H9 (cell line): ENCODE data around the gene DSTYK. TPM values are rescaled to one million over a fixed set of nuclear protein-coding genes. Genes with fewer than 3 reads are reported as not detected.

Experiments used
- DNase-seq: peaks from one replicate; pipeline ENCODE4 v3.0.0-alpha.2; 2017
- H2AFZ ChIP-seq: one replicate; pipeline ENCODE4 v1.6.1; 2013; ENCODE audit warnings: mild to moderate bottlenecking, low read length, control low read depth, moderate library complexity
- H2AK5ac ChIP-seq: 2 replicates; pipeline ENCODE4 v1.6.1; 2013; ENCODE audit warnings: low read length, control low read depth, mixed read lengths; ENCODE audit not compliant: insufficient read length
- H2BK120ac ChIP-seq: one replicate; pipeline ENCODE4 v1.6.1; 2013; ENCODE audit warnings: low read depth, mild to moderate bottlenecking, low read length, control low read depth, inconsistent platforms; ENCODE audit not compliant: poor library complexity, severe bottlenecking
- H2BK12ac ChIP-seq: 2 replicates; pipeline ENCODE4 v1.6.1; 2013; ENCODE audit warnings: low read length, control low read depth, mixed read lengths, low read depth; ENCODE audit not compliant: insufficient read length
- H2BK15ac ChIP-seq: 2 replicates; pipeline ENCODE4 v1.6.1; 2013; ENCODE audit warnings: low read depth, low read length, control low read depth
- H2BK20ac ChIP-seq: one replicate; pipeline ENCODE4 v1.6.1; 2013; ENCODE audit warnings: low read depth, mild to moderate bottlenecking, low read length, control low read depth, inconsistent platforms; ENCODE audit not compliant: poor library complexity, severe bottlenecking
- H2BK5ac ChIP-seq: 2 replicates; pipeline ENCODE4 v1.6.1; 2013; ENCODE audit warnings: low read length, control low read depth, mixed read lengths; ENCODE audit not compliant: insufficient read length
- H3K14ac ChIP-seq: 2 replicates; pipeline ENCODE4 v1.6.1; 2013; ENCODE audit warnings: low read length, control low read depth; ENCODE audit not compliant: insufficient read depth
- H3K18ac ChIP-seq: 2 replicates; pipeline ENCODE4 v1.6.1; 2013; ENCODE audit warnings: low read depth, mild to moderate bottlenecking, mixed read lengths, low read length, control low read depth; ENCODE audit not compliant: insufficient read length
- H3K23ac ChIP-seq: 2 replicates; pipeline ENCODE4 v1.6.1; 2013; ENCODE audit warnings: low read length, control low read depth, mixed read lengths, low read depth; ENCODE audit not compliant: insufficient read length
- H3K23me2 ChIP-seq: 2 replicates; pipeline ENCODE4 v1.6.1; 2013; ENCODE audit warnings: low read depth, mild to moderate bottlenecking, mixed read lengths, low read length, control low read depth; ENCODE audit not compliant: insufficient read length, poor library complexity, severe bottlenecking
- H3K27ac ChIP-seq: 2 replicates; pipeline ENCODE4 v1.5.1; 2013; ENCODE audit warnings: low read length, control low read depth, mixed read lengths, low read depth; ENCODE audit not compliant: insufficient read length
- H3K27me3 ChIP-seq: 2 replicates; pipeline ENCODE4 v1.6.1; 2013; ENCODE audit warnings: low read length, control low read depth, inconsistent platforms; ENCODE audit not compliant: insufficient read depth
- H3K4ac ChIP-seq: 2 replicates; pipeline ENCODE4 v1.6.1; 2013; ENCODE audit warnings: low read depth, mild to moderate bottlenecking, control low read depth, inconsistent platforms, low read length, moderate library complexity
- H3K4me1 ChIP-seq: 2 replicates; pipeline ENCODE4 v1.6.1; 2013; ENCODE audit warnings: low read length, control low read depth, inconsistent platforms; ENCODE audit not compliant: insufficient read depth
- H3K4me2 ChIP-seq: 2 replicates; pipeline ENCODE4 v1.6.1; 2013; ENCODE audit warnings: low read length, control low read depth, mixed read lengths; ENCODE audit not compliant: insufficient read length, insufficient read depth
- H3K56ac ChIP-seq: 2 replicates; pipeline ENCODE4 v1.6.1; 2013; ENCODE audit warnings: low read depth, mild to moderate bottlenecking, mixed read lengths, low read length, control low read depth; ENCODE audit not compliant: insufficient read length
- H3K79me1 ChIP-seq: 2 replicates; pipeline ENCODE4 v1.6.1; 2013; ENCODE audit warnings: low read depth, mild to moderate bottlenecking, moderate library complexity, low read length, control low read depth, inconsistent platforms; ENCODE audit not compliant: insufficient read depth, poor library complexity, severe bottlenecking
- H3K79me2 ChIP-seq: 2 replicates; pipeline ENCODE4 v1.6.1; 2013; ENCODE audit warnings: low read length, control low read depth, inconsistent platforms; ENCODE audit not compliant: insufficient read depth
- H3K9ac ChIP-seq: 2 replicates; pipeline ENCODE4 v1.6.1; 2013; ENCODE audit warnings: low read length, control low read depth, mixed read lengths; ENCODE audit not compliant: insufficient read length; ENCODE audit errors: extremely low read depth
- H3K9me3 ChIP-seq: one replicate; pipeline ENCODE4 v1.6.1; 2013; ENCODE audit warnings: low read depth, low read length, inconsistent platforms; ENCODE audit not compliant: control insufficient read depth
- H3T11ph ChIP-seq: one replicate; pipeline ENCODE4 v1.6.1; 2013; ENCODE audit warnings: mild to moderate bottlenecking, low read length, control low read depth, inconsistent platforms
- H4K20me1 ChIP-seq: one replicate; pipeline ENCODE4 v1.6.1; 2013; ENCODE audit not compliant: control insufficient read depth, insufficient read length, insufficient read depth
- H4K5ac ChIP-seq: 2 replicates; pipeline ENCODE4 v1.6.1; 2013; ENCODE audit warnings: low read depth, mild to moderate bottlenecking, mixed read lengths, low read length, control low read depth; ENCODE audit not compliant: insufficient read length
- H4K8ac ChIP-seq: replicated peaks from 2 replicates; pipeline ENCODE4 v1.6.1; 2013; ENCODE audit warnings: low read length, control low read depth, mixed read lengths, low read depth; ENCODE audit not compliant: insufficient read length
- H4K91ac ChIP-seq: 2 replicates; pipeline ENCODE4 v1.6.1; 2013; ENCODE audit warnings: low read depth, mild to moderate bottlenecking, moderate library complexity, mixed read lengths, low read length, control low read depth; ENCODE audit not compliant: insufficient read length
- H3K27ac Mint-ChIP-seq, 3 experiments: 2 replicates in 2 of 3; 3 replicates in 1 of 3; pipeline ENCODE4 v1.8.0; 2020 to 2021; ENCODE audit warnings: mixed read lengths in 3 of 3, mild to moderate bottlenecking in 1 of 3, moderate library complexity in 1 of 3
- H3K27me3 Mint-ChIP-seq: 2 replicates; pipeline ENCODE4 v1.8.0; 2021; ENCODE audit warnings: low read depth, mild to moderate bottlenecking, moderate library complexity, mixed read lengths
- H3K36me3 Mint-ChIP-seq, 3 experiments: 2 replicates in 2 of 3; 3 replicates in 1 of 3; pipeline ENCODE4 v1.8.0; 2020 to 2021; ENCODE audit warnings: low read depth in 3 of 3, mixed read lengths in 3 of 3; ENCODE audit not compliant: insufficient read depth in 1 of 3
- H3K4me1 Mint-ChIP-seq, 2 experiments: 2 replicates each; pipeline ENCODE4 v1.8.0; 2020; ENCODE audit warnings: mixed read lengths in 2 of 2
- H3K4me3 Mint-ChIP-seq, 2 experiments: 2 replicates in 1 of 2; 3 replicates in 1 of 2; pipeline ENCODE4 v1.8.0; 2020 to 2021; ENCODE audit warnings: mild to moderate bottlenecking in 2 of 2, mixed read lengths in 2 of 2, moderate library complexity in 1 of 2
- H3K9me3 Mint-ChIP-seq, 2 experiments: 2 replicates in 1 of 2; 3 replicates in 1 of 2; pipeline ENCODE4 v1.8.0; 2020; ENCODE audit warnings: mild to moderate bottlenecking in 2 of 2, mixed read lengths in 2 of 2, moderate library complexity in 1 of 2
- WGBS: extraction: QIAGEN DNeasy Blood & Tissue Kit; methylation state at CpG from one replicate; pipeline ENCODE4 v1.1.7; 2013; ENCODE audit warnings: missing lambda C conversion rate, low lambda C conversion rate, mixed read lengths; ENCODE audit not compliant: insufficient read length; ENCODE audit errors: extremely low coverage; 5-methylcytosine and 5-hydroxymethylcytosine counted together
- total RNA-seq: library from RNA; stranded (reverse); gene quantifications from 2 replicates; pipeline ENCODE4 v1.2.1, GENCODE V29; 2021
- TF ChIP-seq, protein P1 (sequence below): fragments of 200-600 bp; sonication (generic); conservative IDR thresholded peaks from 3 replicates; pipeline ENCODE4 v1.8.0; 2021; ENCODE audit warnings: antibody characterized with exemption, mild to moderate bottlenecking

DSTYK gene
- total RNA-seq, 1 experiment from 2014 or later, result 8.5 TPM

DNA sequence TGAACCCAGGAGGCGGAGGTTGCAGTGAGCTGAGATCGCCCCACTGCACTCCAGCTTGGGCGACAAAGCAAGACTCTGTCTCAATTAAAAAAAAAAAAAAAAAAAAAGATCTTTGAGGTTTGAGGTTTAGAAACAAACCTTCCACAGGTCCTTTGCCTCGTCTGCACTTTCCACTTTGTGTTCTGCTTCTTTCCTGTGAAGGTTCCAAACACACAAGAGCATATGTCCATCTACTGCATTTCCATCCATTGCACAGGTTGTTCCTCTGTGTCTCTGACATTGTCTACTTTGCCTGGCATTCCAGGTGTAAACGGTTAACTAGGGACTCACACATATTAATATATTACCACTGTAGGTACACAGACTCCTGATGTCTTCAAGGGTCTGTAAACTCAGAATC, 40.1 kb downstream of the DSTYK start:
- H3K4me1 Mint-ChIP-seq, result peaks cover 4 to 5% of the 10 kb centered on the region in 2 experiments; a peak in 1 of 4 replicates
- no peaks in the 10 kb centered on the region for H3K23me2 ChIP-seq
- no peak overlapping the region for H2BK20ac ChIP-seq
- no peak overlapping the region for H4K5ac ChIP-seq
- H2AK5ac ChIP-seq, result no peak overlapping the region
- no peak overlapping the region for H3K23ac ChIP-seq
- H3K27ac Mint-ChIP-seq, result peak overlapping the region in 1 of 3 experiments; percentile 25; a peak in 2 of 7 replicates
- H3K79me1 ChIP-seq, result peaks cover 4% of the 10 kb centered on the region
- no peak overlapping the region for H2BK5ac ChIP-seq
- no peaks in the 10 kb centered on the region for H3K9me3 ChIP-seq
- DNase-seq, result no peak
- H3K18ac ChIP-seq, result no peak overlapping the region
- no peak overlapping the region for H2AFZ ChIP-seq
- H3K9me3 Mint-ChIP-seq, result no peaks in the 10 kb centered on the region
- H3T11ph ChIP-seq, result no peak overlapping the region
- H2BK15ac ChIP-seq, result no peak overlapping the region
- no peaks in the 10 kb centered on the region for H4K20me1 ChIP-seq
- no peak overlapping the region for H3K4me2 ChIP-seq
- no peaks in the 10 kb centered on the region for H3K79me2 ChIP-seq
- H2BK120ac ChIP-seq, result no peak overlapping the region
- H3K4ac ChIP-seq, result no peak overlapping the region
- peaks cover 2 to 16% (median 14%) of the 10 kb centered on the region in 3 experiments; a peak in 5 of 7 replicates for H3K36me3 Mint-ChIP-seq
- no peak overlapping the region for H3K4me3 Mint-ChIP-seq
- no peak overlapping the region for H4K8ac ChIP-seq
- TF ChIP-seq, protein P1, sequence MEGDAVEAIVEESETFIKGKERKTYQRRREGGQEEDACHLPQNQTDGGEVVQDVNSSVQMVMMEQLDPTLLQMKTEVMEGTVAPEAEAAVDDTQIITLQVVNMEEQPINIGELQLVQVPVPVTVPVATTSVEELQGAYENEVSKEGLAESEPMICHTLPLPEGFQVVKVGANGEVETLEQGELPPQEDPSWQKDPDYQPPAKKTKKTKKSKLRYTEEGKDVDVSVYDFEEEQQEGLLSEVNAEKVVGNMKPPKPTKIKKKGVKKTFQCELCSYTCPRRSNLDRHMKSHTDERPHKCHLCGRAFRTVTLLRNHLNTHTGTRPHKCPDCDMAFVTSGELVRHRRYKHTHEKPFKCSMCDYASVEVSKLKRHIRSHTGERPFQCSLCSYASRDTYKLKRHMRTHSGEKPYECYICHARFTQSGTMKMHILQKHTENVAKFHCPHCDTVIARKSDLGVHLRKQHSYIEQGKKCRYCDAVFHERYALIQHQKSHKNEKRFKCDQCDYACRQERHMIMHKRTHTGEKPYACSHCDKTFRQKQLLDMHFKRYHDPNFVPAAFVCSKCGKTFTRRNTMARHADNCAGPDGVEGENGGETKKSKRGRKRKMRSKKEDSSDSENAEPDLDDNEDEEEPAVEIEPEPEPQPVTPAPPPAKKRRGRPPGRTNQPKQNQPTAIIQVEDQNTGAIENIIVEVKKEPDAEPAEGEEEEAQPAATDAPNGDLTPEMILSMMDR, result no peak
- no peak overlapping the region for H3K56ac ChIP-seq
- no peak overlapping the region for H4K91ac ChIP-seq
- H3K27me3 Mint-ChIP-seq, result no peaks in the 10 kb centered on the region
- no CpG with 5 or more reads among the region's 5 CpGs for WGBS
- no peak overlapping the region for H2BK12ac ChIP-seq
- H3K27ac ChIP-seq, result no peak overlapping the region
- no peak overlapping the region for H3K14ac ChIP-seq
- no peaks in the 10 kb centered on the region for H3K27me3 ChIP-seq
- no peak overlapping the region for H3K9ac ChIP-seq
- no peaks in the 10 kb centered on the region for H3K4me1 ChIP-seq
